HEK293 (cell line): ENCODE data around the gene NEIL3.
A peak's percentile ranks its signal among the peaks of the same experiment; 100 is the strongest.

ENCODE experiments used
- CTCF ChIA-PET: fragments of 350-600 bp; formaldehyde crosslinking; extraction: SDS; loops from one replicate; lab custom pipeline; 2021; ENCODE audit warnings: antibody characterized with exemption; lab: Yijun Ruan, JAX
- POLR2A ChIA-PET: fragments of 300-600 bp; formaldehyde crosslinking; extraction: SDS; loops from one replicate; lab custom pipeline; 2020; ENCODE audit warnings: antibody characterized with exemption, inconsistent platforms; lab: Yijun Ruan, JAX
- H3K27ac ChIP-seq: fragments of 200-500 bp; sonication (Bioruptor generic); 2 replicates; pipeline ENCODE4 v1.5.1; 2014; ENCODE audit warnings: low read depth, low read length, control low read depth, inconsistent platforms; ENCODE audit errors: extremely low read depth
- H3K36me3 ChIP-seq, 2 experiments: fragments of 200-500 bp in 1 of 2; sonication (Bioruptor generic) in 1 of 2; 1 replicate in 1 of 2; 2 replicates in 1 of 2; pipeline ENCODE4 v1.5.1; 2014 to 2017; ENCODE audit warnings: inconsistent platforms in 2 of 2, low read length in 2 of 2; ENCODE audit not compliant: control insufficient read depth in 2 of 2, insufficient read depth in 1 of 2
- H3K4me1 ChIP-seq: fragments of 200-500 bp; sonication (Bioruptor generic); 2 replicates; pipeline ENCODE4 v1.5.1; 2014; ENCODE audit warnings: mild to moderate bottlenecking, low read length, inconsistent platforms; ENCODE audit not compliant: control insufficient read depth, insufficient read depth
- H3K4me3 ChIP-seq: 2 replicates; pipeline ENCODE4 v1.5.1; 2011; ENCODE audit warnings: low read depth, mild to moderate bottlenecking, control low read depth, low read length, moderate library complexity
- H3K9me3 ChIP-seq: fragments of 200-500 bp; sonication (Bioruptor generic); 2 replicates; pipeline ENCODE4 v1.5.1; 2014; ENCODE audit warnings: low read depth, low read length, inconsistent platforms; ENCODE audit not compliant: control insufficient read depth, insufficient read depth
- HOXA7 ChIP-seq: sonication (generic); formaldehyde crosslinking; IDR thresholded peaks from 2 replicates; pipeline ENCODE4 v1.8.1; 2022; ENCODE audit warnings: missing genetic modification reagents, borderline replicate concordance
- HOXC10 ChIP-seq: sonication (generic); formaldehyde crosslinking; IDR thresholded peaks from 2 replicates; pipeline ENCODE4 v1.8.1; 2023; ENCODE audit warnings: mild to moderate bottlenecking, missing genetic modification reagents
- SCRT1 ChIP-seq: fragments of 450-650 bp; formaldehyde crosslinking; IDR thresholded peaks from 2 replicates; pipeline ENCODE4 v1.5.1; 2016; ENCODE audit warnings: missing biosample characterization, missing genetic modification characterization, borderline replicate concordance
- ZBTB20 ChIP-seq: fragments of 450-650 bp; formaldehyde crosslinking; IDR thresholded peaks from 2 replicates; pipeline ENCODE4 v1.5.1; 2016; ENCODE audit warnings: missing biosample characterization, missing genetic modification characterization
- ZBTB7A ChIP-seq: fragments of 450-650 bp; formaldehyde crosslinking; IDR thresholded peaks from 2 replicates; pipeline ENCODE4 v1.5.1; 2016; ENCODE audit warnings: low read depth, missing biosample characterization, missing genetic modification characterization
- ZEB2 ChIP-seq: fragments of 450-650 bp; formaldehyde crosslinking; IDR thresholded peaks from 2 replicates; pipeline ENCODE4 v1.5.1; 2016; ENCODE audit warnings: missing biosample characterization, missing genetic modification characterization
- ZNF140 ChIP-seq: fragments of 450-650 bp; formaldehyde crosslinking; IDR thresholded peaks from 2 replicates; pipeline ENCODE4 v1.5.1; 2016; ENCODE audit warnings: missing biosample characterization, missing genetic modification characterization
- ZNF169 ChIP-seq: fragments of 450-650 bp; formaldehyde crosslinking; IDR thresholded peaks from 2 replicates; pipeline ENCODE4 v1.5.1; 2016; ENCODE audit warnings: missing biosample characterization, missing genetic modification characterization
- ZNF19 ChIP-seq: fragments of 450-650 bp; formaldehyde crosslinking; IDR thresholded peaks from 2 replicates; pipeline ENCODE4; 2016; ENCODE audit warnings: missing biosample characterization, missing genetic modification characterization, low read depth
- ZNF221 ChIP-seq: fragments of 450-650 bp; formaldehyde crosslinking; IDR thresholded peaks from 2 replicates; pipeline ENCODE4 v1.5.1; 2017; ENCODE audit warnings: missing biosample characterization, missing genetic modification characterization, borderline replicate concordance
- ZNF292 ChIP-seq: fragments of 450-650 bp; formaldehyde crosslinking; IDR thresholded peaks from 2 replicates; pipeline ENCODE4 v1.5.1; 2016; ENCODE audit warnings: low read depth, missing biosample characterization, missing genetic modification characterization, borderline replicate concordance
- ZNF366 ChIP-seq: fragments of 450-650 bp; formaldehyde crosslinking; conservative IDR thresholded peaks from 2 replicates; pipeline ENCODE4 v1.5.1; 2016; ENCODE audit warnings: missing biosample characterization, missing genetic modification characterization
- ZNF394 ChIP-seq: fragments of 450-650 bp; formaldehyde crosslinking; IDR thresholded peaks from 2 replicates; pipeline ENCODE4 v1.5.1; 2016; ENCODE audit warnings: missing biosample characterization, missing genetic modification characterization, mild to moderate bottlenecking, moderate library complexity, borderline replicate concordance
- ZNF423 ChIP-seq: fragments of 450-650 bp; formaldehyde crosslinking; IDR thresholded peaks from 2 replicates; pipeline ENCODE4 v1.5.1; 2016; ENCODE audit warnings: missing biosample characterization, missing genetic modification characterization
- ZSCAN16 ChIP-seq: fragments of 450-650 bp; formaldehyde crosslinking; IDR thresholded peaks from 2 replicates; pipeline ENCODE4 v1.5.1; 2016; ENCODE audit warnings: missing biosample characterization, missing genetic modification characterization
- TF ChIP-seq, protein P1 (sequence below): fragments of 450-650 bp; formaldehyde crosslinking; IDR thresholded peaks from 2 replicates; pipeline ENCODE4 v1.5.1; 2016; ENCODE audit warnings: missing biosample characterization, missing genetic modification characterization
- TF ChIP-seq, protein P2 (sequence below): fragments of 450-650 bp; formaldehyde crosslinking; IDR thresholded peaks from 2 replicates; pipeline ENCODE4 v1.5.1; 2017; ENCODE audit warnings: missing biosample characterization, missing genetic modification characterization
- TF ChIP-seq, protein P3 (sequence below): fragments of 450-650 bp; formaldehyde crosslinking; IDR thresholded peaks from 2 replicates; pipeline ENCODE4 v1.5.1; 2017; ENCODE audit warnings: missing biosample characterization, mild to moderate bottlenecking, missing genetic modification characterization, moderate library complexity
- TF ChIP-seq, protein P4 (sequence below): fragments of 450-650 bp; formaldehyde crosslinking; IDR thresholded peaks from 2 replicates; pipeline ENCODE4 v1.5.1; 2016; ENCODE audit warnings: missing biosample characterization, missing genetic modification characterization

Gene NEIL3

DNA sequence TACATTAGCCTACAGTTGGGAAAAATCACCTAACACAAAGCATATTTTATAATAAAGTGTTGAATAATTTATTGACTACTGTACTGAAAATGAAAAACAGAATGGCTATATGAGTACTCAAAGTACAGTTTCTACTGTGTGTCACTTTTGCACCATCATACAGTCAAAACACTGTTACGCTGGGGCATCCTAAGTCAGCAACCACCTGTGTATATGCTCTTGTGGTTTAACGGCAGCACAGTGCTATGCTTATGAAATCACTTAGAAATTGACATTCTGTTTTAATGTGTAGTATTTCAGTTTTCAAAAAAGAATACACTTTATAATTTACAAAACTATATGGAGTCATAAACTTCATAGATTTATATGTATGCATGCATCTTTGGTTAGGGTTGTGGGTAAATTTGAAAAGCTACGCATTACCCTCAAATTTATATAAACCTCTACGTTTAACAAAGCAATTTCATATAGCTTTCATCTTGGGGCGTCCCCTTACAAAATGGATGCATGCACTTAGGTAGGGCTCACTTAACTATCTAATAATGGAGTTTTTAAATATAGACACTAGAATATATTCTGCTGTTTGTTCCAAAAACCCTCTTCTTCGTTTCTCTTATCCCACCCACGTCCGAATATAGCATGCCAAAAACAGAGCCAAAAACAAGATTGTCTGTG, 690 bp upstream of the NEIL3 start:
- ChIA-PET CTCF (interaction anchor here (1.1 kb wide), 1 partner anchor 59 kb away, joined by 3 read pairs; no protein-coding TSS in a partner anchor), POLR2A (interaction anchor here (0.6 to 1.5 kb wide), 9 partner anchors 16 to 1308 kb away, joined by 3 to 6 read pairs (median 3); no protein-coding TSS in a partner anchor)
- H3K27ac ChIP-seq: no peak overlapping the region
- no peaks in the 10 kb centered on the region; a peak in 1 of 3 replicates for H3K36me3 ChIP-seq
- peak overlapping the region; percentile 28; the same call in 1 of the 2 replicates for H3K4me3 ChIP-seq
- no peaks in the 10 kb centered on the region for H3K4me1 ChIP-seq
- no peaks in the 10 kb centered on the region for H3K9me3 ChIP-seq
- no peak for TF ChIP-seq ZEB2 (tag by site-specific recombination)
- TF ChIP-seq, protein P1, sequence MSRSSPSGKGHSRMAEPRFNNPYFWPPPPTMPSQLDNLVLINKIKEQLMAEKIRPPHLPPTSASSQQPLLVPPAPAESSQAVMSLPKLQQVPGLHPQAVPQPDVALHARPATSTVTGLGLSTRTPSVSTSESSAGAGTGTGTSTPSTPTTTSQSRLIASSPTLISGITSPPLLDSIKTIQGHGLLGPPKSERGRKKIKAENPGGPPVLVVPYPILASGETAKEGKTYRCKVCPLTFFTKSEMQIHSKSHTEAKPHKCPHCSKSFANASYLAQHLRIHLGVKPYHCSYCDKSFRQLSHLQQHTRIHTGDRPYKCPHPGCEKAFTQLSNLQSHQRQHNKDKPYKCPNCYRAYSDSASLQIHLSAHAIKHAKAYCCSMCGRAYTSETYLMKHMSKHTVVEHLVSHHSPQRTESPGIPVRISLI (tag by site-specific recombination): no peak
- TF ChIP-seq ZBTB20 (tag by site-specific recombination): no peak
- TF ChIP-seq ZNF423 (tag by site-specific recombination): no peak
- no peak for TF ChIP-seq ZNF140 (tag by site-specific recombination)
- no peak for TF ChIP-seq HOXA7 (CRISPR knock-in tag)
- no peak for TF ChIP-seq ZNF19 (tag by site-specific recombination)
- TF ChIP-seq, protein P2, sequence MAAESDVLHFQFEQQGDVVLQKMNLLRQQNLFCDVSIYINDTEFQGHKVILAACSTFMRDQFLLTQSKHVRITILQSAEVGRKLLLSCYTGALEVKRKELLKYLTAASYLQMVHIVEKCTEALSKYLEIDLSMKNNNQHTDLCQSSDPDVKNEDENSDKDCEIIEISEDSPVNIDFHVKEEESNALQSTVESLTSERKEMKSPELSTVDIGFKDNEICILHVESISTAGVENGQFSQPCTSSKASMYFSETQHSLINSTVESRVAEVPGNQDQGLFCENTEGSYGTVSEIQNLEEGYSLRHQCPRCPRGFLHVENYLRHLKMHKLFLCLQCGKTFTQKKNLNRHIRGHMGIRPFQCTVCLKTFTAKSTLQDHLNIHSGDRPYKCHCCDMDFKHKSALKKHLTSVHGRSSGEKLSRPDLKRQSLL (tag by site-specific recombination): no peak
- no peak for TF ChIP-seq ZNF221 (tag by site-specific recombination)
- TF ChIP-seq ZNF366 (tag by site-specific recombination): no peak
- TF ChIP-seq ZBTB7A (tag by site-specific recombination): no peak

DNA sequence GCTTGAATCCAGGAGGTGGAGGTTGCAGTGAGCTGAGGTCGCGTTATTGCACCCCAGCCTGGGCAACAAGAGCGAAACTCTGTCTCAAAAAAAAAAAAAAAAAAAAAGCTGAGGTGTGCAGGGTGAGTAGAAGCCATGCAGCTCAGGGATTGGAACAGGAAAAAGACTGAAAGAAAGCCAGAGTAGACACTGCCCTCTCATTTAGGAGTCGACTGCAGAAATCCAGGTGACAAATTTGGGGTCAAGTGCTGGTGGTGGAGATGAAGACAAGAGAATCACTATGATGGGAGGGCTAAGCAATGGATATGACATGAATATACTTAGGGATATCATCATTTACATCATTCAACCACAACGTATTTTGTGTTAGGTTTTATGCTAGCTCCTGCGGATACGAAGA, 1.9 kb downstream of the NEIL3 start:
- no peak overlapping the region for H3K4me3 ChIP-seq
- TF ChIP-seq ZSCAN16: no peak
- no peak for TF ChIP-seq ZNF394 (tag by site-specific recombination)
- TF ChIP-seq, protein P1 (tag by site-specific recombination): 0 out of 2 replicates have a peak, but pooled peaks have one; percentile 25
- TF ChIP-seq HOXC10 (CRISPR knock-in tag): no peak
- TF ChIP-seq, protein P3, sequence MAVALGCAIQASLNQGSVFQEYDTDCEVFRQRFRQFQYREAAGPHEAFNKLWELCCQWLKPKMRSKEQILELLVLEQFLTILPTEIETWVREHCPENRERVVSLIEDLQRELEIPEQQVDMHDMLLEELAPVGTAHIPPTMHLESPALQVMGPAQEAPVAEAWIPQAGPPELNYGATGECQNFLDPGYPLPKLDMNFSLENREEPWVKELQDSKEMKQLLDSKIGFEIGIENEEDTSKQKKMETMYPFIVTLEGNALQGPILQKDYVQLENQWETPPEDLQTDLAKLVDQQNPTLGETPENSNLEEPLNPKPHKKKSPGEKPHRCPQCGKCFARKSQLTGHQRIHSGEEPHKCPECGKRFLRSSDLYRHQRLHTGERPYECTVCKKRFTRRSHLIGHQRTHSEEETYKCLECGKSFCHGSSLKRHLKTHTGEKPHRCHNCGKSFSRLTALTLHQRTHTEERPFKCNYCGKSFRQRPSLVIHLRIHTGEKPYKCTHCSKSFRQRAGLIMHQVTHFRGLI: no peak
- CTCF ChIA-PET: interaction anchor here (0.6 kb wide), 1 partner anchor 392 kb away, joined by 4 read pairs; no protein-coding TSS in a partner anchor
- POLR2A ChIA-PET: no interaction called here
- no peak overlapping the region for H3K27ac ChIP-seq
- H3K4me1 ChIP-seq: peaks cover 2% of the 10 kb centered on the region; the same call in 1 of the 2 replicates
- no peaks in the 10 kb centered on the region for H3K9me3 ChIP-seq
- H3K36me3 ChIP-seq: no peaks in the 10 kb centered on the region; a peak in 1 of 3 replicates

DNA sequence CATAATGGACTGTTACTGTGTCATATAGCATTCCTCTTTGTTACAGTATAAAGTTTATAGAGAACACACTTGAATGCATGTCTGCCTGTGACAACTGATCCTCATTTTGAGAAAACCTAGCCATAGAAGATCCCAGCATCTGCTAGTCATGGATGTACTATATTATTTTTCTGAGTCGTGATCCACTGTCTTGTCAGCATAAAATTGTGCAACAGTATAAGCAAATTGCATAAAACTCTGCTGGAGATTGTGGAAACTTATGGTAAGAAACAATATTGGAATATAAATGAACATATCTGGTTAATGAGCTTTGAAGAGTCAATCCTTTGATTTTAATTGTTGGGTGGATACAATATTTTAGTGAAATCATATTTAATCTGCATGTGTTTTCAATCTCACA, 3.6 kb downstream of the NEIL3 start:
- Histone ChIP-seq H3K36me3 (no peaks in the 10 kb centered on the region; a peak in 1 of 3 replicates), H3K4me3 (no peak overlapping the region), H3K4me1 (peaks cover 3% of the 10 kb centered on the region; the same call in 1 of the 2 replicates), H3K27ac (no peak overlapping the region), H3K9me3 (no peaks in the 10 kb centered on the region)
- ChIA-PET CTCF (no interaction called here), POLR2A (no interaction called here)
- TF ChIP-seq SCRT1 (no peak), ZNF140 (tag by site-specific recombination) (no peak), ZNF292 (tag by site-specific recombination) (no peak), ZNF169 (tag by site-specific recombination) (no peak)
- TF ChIP-seq, protein P4, sequence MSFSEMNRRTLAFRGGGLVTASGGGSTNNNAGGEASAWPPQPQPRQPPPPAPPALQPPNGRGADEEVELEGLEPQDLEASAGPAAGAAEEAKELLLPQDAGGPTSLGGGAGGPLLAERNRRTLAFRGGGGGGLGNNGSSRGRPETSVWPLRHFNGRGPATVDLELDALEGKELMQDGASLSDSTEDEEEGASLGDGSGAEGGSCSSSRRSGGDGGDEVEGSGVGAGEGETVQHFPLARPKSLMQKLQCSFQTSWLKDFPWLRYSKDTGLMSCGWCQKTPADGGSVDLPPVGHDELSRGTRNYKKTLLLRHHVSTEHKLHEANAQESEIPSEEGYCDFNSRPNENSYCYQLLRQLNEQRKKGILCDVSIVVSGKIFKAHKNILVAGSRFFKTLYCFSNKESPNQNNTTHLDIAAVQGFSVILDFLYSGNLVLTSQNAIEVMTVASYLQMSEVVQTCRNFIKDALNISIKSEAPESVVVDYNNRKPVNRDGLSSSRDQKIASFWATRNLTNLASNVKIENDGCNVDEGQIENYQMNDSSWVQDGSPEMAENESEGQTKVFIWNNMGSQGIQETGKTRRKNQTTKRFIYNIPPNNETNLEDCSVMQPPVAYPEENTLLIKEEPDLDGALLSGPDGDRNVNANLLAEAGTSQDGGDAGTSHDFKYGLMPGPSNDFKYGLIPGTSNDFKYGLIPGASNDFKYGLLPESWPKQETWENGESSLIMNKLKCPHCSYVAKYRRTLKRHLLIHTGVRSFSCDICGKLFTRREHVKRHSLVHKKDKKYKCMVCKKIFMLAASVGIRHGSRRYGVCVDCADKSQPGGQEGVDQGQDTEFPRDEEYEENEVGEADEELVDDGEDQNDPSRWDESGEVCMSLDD (tag by site-specific recombination): no peak
